ENCODE results near the gene SGCA. TPM values are rescaled to one million over a fixed set of nuclear protein-coding genes. Genes with fewer than 3 reads are reported as not detected.
A peak's percentile ranks its signal among the peaks of the same experiment; 100 is the strongest.

SGCA gene
- total RNA-seq, 1 donor: not detected

DNA sequence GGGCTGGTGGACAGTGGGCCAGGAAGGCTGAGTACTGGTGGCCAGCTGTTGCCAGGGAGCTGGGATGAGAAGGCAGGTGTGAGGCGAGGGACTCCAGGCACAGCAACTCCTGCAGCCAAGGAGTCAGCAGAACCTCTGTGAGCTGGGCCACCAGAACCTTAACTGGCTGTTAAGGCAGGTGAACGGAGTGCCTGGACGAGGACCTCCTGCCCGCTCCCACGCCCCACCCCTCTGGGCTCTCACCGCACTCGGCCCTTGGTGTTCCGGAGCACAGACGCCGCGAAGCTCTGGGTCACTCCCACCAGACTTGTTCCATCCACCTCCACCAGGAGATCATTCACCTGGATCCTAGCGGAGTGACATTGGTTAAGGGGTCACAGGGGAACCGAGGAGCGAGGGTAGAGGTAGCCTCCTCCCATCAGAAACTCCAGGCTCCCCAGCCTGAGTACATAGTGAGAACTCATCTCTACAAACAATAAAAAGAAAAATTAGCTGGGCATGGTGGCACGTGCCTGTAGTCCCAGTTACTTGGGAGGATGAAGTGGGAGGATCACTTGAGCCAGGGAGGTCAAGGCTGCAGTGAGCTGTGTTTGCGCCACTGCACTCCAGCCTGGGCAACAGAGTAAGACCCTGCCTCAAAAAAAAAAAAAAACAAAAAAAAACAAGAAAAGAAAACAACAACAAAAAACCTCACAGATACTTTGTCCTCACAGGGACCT, 24.6 kb upstream of the SGCA start:
- peaks cover 4% of the 10 kb centered on the region for H3K4me1 ChIP-seq (ENCODE audit: insufficient read depth, low read length)
- TF ChIP-seq, protein P1, sequence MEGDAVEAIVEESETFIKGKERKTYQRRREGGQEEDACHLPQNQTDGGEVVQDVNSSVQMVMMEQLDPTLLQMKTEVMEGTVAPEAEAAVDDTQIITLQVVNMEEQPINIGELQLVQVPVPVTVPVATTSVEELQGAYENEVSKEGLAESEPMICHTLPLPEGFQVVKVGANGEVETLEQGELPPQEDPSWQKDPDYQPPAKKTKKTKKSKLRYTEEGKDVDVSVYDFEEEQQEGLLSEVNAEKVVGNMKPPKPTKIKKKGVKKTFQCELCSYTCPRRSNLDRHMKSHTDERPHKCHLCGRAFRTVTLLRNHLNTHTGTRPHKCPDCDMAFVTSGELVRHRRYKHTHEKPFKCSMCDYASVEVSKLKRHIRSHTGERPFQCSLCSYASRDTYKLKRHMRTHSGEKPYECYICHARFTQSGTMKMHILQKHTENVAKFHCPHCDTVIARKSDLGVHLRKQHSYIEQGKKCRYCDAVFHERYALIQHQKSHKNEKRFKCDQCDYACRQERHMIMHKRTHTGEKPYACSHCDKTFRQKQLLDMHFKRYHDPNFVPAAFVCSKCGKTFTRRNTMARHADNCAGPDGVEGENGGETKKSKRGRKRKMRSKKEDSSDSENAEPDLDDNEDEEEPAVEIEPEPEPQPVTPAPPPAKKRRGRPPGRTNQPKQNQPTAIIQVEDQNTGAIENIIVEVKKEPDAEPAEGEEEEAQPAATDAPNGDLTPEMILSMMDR (IDR thresholded peaks at IDR 0.05; ENCODE audit: extremely low read depth, low read depth, low read length): no peak
- no peak overlapping the region for H2AFZ ChIP-seq (ENCODE audit: low read length)

DNA sequence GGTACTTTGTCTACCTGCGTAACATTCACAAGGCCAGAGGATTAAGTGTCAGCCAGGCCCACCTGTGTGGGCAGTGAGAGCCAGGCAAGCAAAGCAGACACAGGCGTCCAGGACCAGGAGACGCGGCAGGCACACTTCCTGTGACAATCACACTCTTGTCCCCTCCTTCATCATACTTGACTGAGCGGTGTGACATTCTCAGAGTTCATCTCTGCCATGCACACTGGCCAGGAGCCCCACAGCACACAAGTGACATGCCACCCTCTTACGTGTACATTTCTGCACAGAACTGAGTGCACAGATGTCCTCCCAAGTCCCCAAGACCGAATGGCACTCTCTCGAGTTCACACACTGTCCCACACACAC, 24.1 kb upstream of the SGCA start:
- peaks cover 82% of the 10 kb centered on the region for H3K36me3 ChIP-seq (ENCODE audit: insufficient read depth, low read length)
- TF ChIP-seq, protein P1 (IDR thresholded peaks at IDR 0.05; ENCODE audit: extremely low read depth, low read depth, low read length): no peak
- no peak overlapping the region for H3K4me2 ChIP-seq (ENCODE audit: insufficient read depth, low read length)
- H3K9me3 ChIP-seq (ENCODE audit: low read depth, low read length): no peaks in the 10 kb centered on the region
- H3K79me2 ChIP-seq (ENCODE audit: insufficient read depth, low read length): peaks cover 77% of the 10 kb centered on the region
- H3K27me3 ChIP-seq (ENCODE audit: insufficient read depth, low read length): no peaks in the 10 kb centered on the region
- H3K27ac ChIP-seq (ENCODE audit: low read depth, low read length): no peak overlapping the region
- no peak overlapping the region for H2AFZ ChIP-seq (ENCODE audit: low read length)
- no peak overlapping the region for H3K4me3 ChIP-seq (ENCODE audit: insufficient read depth, low read length)
- peaks cover 9% of the 10 kb centered on the region for H3K4me1 ChIP-seq (ENCODE audit: insufficient read depth, low read length)
- peaks cover 92% of the 10 kb centered on the region for H4K20me1 ChIP-seq (ENCODE audit: insufficient read depth, low read length)
- DNase-seq (ENCODE audit: insufficient read length, low spot score, missing footprints): peak; percentile 52

More for the DNA sequence above, 24.6 kb upstream of the SGCA start:
- Histone ChIP-seq H3K4me3 (ENCODE audit: insufficient read depth, low read length) (no peak overlapping the region), H3K79me2 (ENCODE audit: insufficient read depth, low read length) (peaks cover 72% of the 10 kb centered on the region), H3K27ac (ENCODE audit: low read depth, low read length) (no peak overlapping the region), H3K36me3 (ENCODE audit: insufficient read depth, low read length) (peaks cover 87% of the 10 kb centered on the region), H4K20me1 (ENCODE audit: insufficient read depth, low read length) (peaks cover 86% of the 10 kb centered on the region), H3K4me2 (ENCODE audit: insufficient read depth, low read length) (no peak overlapping the region), H3K9me3 (ENCODE audit: low read depth, low read length) (no peaks in the 10 kb centered on the region), H3K27me3 (ENCODE audit: insufficient read depth, low read length) (no peaks in the 10 kb centered on the region)
- DNase-seq (ENCODE audit: insufficient read length, low spot score, missing footprints): peak; percentile 41

DNA sequence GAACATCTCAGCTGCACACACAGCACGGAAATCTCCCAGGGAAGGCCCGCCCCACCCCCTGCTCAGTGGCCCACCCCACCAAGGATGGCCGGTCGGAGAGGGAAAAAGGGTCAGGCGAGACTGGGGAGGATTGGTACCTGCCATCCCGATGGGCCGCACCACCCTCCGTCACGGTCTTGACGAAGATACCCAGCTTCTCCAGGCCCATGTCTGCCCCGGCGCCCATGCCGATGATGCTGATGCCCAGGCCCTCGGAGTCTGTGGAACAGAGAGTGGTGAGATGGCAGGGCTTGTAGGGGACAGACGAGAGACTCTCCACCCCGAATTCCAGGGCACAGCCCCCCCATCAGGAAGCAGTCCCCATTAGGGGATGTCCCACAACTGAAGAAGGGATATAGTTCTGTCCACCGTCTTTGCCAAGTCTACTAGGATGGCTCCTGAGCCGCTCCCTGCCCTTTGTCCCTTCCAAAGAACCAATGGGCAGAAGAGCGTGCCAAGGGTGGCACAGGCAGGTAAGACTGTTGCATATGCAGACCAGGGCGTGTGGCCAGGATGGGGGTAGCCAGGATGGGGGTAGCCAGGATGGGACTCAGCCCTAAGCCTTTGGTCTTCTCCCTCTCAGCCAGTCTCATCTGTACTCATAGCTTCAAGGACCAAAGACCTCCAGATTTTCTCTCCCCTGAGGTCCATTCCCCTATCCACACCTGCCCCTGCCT, 22.2 kb upstream of the SGCA start:
- Histone ChIP-seq H3K4me2 (ENCODE audit: insufficient read depth, low read length) (no peak overlapping the region), H3K79me2 (ENCODE audit: insufficient read depth, low read length) (peaks cover 86% of the 10 kb centered on the region), H2AFZ (ENCODE audit: low read length) (no peak overlapping the region), H3K27ac (ENCODE audit: low read depth, low read length) (no peak overlapping the region), H3K27me3 (ENCODE audit: insufficient read depth, low read length) (no peaks in the 10 kb centered on the region), H3K4me1 (ENCODE audit: insufficient read depth, low read length) (peaks cover 25% of the 10 kb centered on the region), H3K36me3 (ENCODE audit: insufficient read depth, low read length) (peaks cover 64% of the 10 kb centered on the region), H3K9me3 (ENCODE audit: low read depth, low read length) (no peaks in the 10 kb centered on the region), H4K20me1 (ENCODE audit: insufficient read depth, low read length) (peaks cover 94% of the 10 kb centered on the region), H3K4me3 (ENCODE audit: insufficient read depth, low read length) (no peak overlapping the region)
- TF ChIP-seq, protein P1 (IDR thresholded peaks at IDR 0.05; ENCODE audit: extremely low read depth, low read depth, low read length): no peak
- DNase-seq (ENCODE audit: insufficient read length, low spot score, missing footprints): peak; percentile 75

DNA sequence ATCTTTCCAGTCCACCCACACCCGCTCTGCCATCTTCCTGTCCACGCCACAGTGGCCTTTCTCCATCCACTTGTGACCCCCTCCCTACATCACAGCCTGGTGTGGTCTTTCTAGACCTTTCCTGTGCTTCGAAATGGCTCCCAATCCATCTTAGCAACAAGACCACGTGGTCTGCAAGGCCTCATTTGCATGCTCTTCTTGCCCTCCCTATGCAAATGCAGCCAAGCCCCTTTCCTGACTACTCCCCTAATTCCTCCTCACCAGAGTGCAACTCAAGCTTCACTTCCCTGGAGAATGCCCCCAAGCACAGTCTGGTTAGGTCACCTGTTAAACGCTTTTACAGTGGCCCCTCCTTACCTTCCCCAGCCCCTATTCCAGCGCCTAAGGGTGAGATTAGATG, 21.4 kb upstream of the SGCA start:
- Histone ChIP-seq H3K4me3 (ENCODE audit: insufficient read depth, low read length) (no peak overlapping the region), H3K9me3 (ENCODE audit: low read depth, low read length) (no peaks in the 10 kb centered on the region), H4K20me1 (ENCODE audit: insufficient read depth, low read length) (peaks cover 88% of the 10 kb centered on the region), H3K4me2 (ENCODE audit: insufficient read depth, low read length) (no peak overlapping the region), H3K27ac (ENCODE audit: low read depth, low read length) (no peak overlapping the region), H3K79me2 (ENCODE audit: insufficient read depth, low read length) (peaks cover 89% of the 10 kb centered on the region), H3K36me3 (ENCODE audit: insufficient read depth, low read length) (peaks cover 57% of the 10 kb centered on the region), H2AFZ (ENCODE audit: low read length) (no peak overlapping the region), H3K27me3 (ENCODE audit: insufficient read depth, low read length) (no peaks in the 10 kb centered on the region), H3K4me1 (ENCODE audit: insufficient read depth, low read length) (peaks cover 25% of the 10 kb centered on the region)
- no peak for DNase-seq (ENCODE audit: insufficient read length, low spot score, missing footprints)
- TF ChIP-seq, protein P1 (IDR thresholded peaks at IDR 0.05; ENCODE audit: extremely low read depth, low read depth, low read length): no peak

Measured in osteoblast (primary cell).